Measurements from ENCODE around the gene DNTT.
"Not testable (repeated sequence)": the region's sequence is repeated elsewhere in the genome, so short reads cannot be mapped to it uniquely, and the experiment has no call there.

DNTT gene

DNA sequence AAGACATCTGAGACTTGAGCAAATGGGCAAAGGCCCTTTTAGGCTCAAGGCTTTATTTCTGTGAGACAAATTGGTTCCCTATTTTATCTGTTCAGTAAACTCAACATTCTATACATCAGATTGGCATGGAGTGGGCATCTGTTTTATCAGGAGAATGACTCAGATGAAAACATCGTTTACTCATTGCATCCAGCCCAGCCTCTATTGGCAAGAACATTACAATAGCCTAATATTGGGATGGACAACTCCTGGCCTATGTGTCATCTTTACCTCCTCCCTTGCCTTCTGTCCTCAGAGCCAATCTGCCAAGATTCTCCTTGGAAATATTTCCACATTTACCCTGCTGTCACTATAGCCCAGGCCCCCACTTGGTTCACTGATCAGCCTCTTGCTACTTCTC is 27.4 kb upstream of the DNTT start:
- no peak for DNase-seq

DNA sequence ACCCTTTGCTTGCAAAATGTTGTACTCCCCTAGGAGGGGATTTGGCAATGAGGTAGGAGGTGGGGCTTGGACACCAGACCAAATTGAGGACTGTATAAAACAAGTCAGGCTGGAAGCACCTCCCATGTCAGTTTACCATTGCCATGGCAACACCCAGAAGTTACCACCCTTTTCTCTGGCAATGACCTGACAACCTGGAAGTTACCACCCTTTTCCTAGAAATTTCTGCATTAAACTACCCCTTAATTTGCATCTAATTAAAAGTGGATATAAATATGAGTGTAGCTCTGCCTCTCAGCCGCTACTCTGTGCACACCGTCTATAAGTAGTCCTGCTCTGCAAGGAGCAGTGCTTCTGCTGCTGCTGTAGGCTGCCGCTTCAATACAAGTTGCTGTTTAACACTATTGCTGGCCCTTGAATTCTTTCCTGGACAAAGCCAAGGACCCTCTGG is 25.0 kb upstream of the DNTT start:
- no peak for DNase-seq

DNA sequence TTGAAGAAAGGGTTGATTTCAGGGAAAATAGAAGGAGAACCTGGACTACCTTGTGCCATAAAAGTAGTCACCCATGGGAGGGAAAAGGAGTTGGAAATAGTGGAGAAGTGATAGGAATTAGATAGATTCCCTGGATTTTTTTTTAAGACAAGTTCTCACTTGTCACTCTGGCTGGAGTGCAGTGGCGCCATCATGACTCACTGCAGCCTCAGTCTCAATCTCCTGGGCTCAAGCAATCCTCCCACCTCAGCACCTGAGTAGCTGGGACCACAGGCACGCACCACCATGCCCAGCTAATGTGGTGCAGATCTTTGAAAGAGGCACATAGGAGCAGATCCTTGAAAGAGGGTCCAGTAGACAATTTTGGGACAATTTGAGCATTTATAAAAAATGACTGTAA is 23.4 kb upstream of the DNTT start:
- no peak for DNase-seq

DNA sequence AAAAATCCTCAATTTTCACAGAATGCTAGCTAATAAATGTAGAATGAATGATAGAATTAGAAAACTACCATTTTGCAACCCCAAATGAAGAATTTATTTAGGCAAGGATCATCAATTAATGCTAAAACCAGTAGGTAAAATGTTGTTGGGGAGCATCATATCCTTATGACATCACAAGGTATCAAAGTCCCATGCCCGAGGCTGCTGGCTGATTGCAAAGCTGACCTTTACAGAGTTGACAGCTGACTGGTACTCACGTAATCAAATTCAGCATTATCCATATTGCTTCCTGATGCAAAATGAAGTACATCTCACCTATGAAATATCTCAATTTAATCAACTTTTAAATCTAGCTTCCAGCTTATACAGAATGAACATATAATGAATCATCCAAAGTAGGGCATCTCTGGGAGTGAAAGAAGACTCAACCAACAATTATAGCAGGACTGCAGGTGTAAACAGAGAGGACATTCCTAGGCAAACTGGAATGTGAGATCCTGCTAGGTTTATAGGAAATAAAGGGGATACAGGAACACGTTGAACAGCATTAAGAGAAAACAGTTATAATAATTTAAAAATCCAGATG is 22.7 kb upstream of the DNTT start:
- no peak for DNase-seq

DNA sequence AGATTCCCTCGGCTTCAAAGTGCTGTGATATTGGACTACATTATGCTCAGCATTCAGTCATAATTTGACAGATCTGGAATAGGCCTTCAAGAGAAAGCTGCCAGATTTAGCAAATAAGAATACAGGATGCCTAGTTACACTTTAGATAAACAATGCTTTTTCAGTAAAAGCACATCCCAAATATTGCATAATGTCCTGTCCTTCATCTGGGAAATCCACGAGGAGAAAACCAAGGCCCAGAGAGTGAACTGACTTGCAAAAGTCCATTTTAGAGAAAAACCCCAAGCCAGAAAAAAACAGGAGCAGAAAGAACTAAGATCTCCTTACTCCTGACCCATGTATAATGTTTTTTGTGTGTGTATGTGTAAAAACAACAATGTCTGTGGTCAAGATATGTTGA is 20.9 kb upstream of the DNTT start:
- no peak for DNase-seq

DNA sequence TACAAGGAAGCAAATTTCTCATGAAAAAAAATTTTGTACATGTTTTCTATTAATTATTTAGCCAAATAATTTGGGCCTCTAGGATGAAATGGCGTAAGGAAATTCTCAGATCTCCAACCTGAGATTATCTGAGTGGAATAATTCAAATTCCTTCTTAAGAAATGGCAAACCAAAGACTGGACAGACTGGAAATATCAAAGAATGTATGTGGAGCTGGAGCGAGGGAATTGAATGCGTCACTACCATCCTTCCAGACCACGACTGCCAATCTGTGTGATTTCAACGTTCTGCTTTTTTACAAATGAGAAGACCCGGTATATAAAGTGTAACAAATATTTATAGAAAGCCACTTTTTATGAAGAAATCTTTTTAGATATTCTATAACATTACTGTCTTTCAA is 20.5 kb upstream of the DNTT start:
- no peak for DNase-seq

DNA sequence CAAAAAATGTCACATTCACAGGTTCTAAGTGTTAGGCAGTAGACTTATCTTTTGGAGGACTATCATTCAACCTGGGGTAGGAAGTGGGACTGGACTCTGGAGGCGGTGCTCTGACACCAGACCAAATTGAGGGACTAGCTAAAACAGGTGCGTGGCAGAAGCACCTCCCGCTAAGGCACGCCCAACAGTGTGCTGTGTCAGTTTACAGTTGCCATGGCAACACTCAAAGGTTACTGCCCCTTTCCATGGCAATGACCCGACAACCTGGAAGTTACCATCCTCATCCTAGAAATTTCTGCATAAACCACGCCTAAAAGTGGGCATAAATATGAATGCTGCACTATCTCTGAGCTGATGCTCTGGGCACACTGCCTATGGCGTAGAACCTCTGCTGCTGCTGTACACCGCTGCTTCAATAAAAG is 18.9 kb upstream of the DNTT start:
- DNase-seq: no peak

DNA sequence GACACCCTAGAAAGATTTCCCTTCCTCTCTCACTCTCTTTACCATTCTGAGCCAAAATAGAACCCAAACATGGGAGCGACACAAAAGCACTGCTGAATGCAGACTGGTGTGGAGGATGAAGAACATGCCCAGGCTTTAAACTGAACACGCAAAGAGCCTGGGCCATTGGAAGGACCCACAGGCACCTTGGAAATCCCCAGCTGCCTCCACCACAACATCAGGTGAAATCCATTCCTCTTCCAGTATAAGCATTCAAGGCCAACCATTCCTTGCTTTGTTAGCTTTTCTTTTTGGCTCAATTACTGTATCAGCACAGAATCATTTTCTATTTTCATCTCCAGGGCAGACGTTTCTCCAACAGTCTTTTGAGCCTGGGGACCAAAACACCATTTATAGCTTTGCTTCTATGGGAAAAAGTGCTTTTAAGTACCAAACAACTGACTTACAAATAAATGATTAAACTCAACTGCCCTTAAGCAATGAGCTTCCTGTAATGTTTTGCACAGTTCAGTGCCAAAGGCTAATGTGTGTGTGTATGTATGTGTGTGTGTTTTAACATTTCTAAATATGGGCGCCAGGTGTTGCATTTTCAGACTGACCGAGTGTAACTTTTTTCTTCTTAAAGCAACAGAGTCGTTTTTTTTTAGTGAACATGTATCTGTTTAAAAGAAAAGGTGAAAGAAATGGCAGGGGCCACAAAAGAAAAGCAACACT is 16.7 kb upstream of the DNTT start:
- DNase-seq: no peak

DNA sequence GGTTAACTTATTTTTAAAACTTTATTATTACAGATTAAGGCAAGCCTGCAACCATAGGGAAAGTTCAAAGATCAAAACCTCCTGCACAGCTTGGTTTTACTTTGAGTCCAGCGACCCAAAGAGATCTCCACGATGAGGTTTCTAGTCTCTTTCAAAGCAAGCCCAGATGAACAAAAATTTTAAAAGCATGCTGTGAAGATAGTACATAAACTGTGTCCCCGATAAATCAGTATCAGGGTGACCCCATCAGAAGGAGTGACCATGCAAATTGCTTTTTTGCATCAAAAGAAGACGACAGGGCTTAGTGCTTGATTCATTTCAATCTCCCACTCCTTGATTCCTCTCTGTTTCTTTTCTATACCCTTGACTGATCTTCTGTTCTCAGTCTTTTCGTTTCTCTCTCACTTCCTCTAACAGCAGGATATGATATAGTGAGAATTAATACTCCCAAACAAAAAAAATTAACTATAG is 16.0 kb upstream of the DNTT start:
- DNase-seq: no peak

DNA sequence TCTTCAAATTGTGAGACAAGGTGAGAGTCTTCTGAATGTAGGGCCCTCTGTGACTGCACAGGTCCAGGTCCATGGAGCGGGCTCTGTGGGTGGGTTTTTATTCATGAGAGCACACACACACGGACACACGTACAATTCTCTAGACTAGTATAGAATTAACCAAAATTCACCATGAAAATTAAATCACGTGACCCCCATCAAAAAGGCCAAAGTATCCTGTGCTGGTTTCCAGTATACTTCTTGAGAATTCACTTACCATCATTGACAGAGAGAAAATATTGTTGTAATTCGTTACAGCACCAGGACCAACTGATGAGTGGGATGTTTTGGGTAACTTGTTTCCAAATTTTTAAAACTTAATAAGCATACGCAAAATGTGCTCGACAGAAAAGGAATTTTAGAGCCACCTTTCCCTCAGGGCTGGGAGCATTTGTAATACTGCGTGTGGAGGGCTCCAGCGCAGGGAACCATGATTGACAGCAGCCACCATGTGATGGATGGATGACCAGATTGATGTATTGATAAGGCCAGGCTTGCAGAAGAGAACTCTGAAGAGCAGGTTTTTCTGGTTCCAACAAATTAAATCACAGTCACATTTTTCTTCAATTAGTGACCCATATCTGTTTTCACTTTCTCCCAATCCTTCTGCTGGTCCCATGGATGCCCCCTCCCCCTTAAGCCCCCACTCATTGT is 14.9 kb upstream of the DNTT start:
- DNase-seq: no peak

DNA sequence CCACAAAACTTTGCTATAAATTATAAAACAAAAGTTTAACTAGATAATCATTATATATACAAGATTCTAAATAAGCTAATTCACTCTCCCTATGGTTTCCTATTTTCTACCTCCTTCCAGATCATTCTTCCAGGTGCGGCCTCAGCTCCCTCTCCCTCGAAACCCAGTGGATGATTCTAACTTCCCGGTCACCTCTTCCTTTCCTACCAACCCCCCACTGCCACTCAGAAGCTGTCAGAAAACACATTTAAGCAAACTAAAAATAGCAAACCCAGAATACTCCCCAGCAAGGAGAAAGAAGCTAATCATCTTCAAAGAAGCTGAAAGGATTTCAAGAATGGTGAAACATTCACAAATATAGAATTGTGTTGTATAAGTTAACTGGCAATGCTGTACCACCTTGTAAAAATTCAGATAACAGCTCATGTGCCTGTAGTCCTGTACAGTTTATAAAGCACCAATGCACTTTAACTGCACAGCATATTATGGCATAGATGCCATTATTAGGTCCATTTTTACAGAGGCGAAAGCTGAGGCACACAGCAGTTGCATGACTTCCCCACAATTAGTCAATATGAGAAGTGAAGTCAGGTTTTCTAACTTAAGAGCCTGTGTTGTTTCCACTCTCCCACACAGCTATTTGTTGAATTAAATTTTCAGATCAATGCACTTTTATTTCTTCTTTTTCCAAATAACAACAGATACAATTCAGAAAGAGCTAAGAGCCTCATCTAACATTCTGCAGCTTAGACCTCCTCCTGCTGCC is 13.7 kb upstream of the DNTT start:
- DNase-seq: no peak

DNA sequence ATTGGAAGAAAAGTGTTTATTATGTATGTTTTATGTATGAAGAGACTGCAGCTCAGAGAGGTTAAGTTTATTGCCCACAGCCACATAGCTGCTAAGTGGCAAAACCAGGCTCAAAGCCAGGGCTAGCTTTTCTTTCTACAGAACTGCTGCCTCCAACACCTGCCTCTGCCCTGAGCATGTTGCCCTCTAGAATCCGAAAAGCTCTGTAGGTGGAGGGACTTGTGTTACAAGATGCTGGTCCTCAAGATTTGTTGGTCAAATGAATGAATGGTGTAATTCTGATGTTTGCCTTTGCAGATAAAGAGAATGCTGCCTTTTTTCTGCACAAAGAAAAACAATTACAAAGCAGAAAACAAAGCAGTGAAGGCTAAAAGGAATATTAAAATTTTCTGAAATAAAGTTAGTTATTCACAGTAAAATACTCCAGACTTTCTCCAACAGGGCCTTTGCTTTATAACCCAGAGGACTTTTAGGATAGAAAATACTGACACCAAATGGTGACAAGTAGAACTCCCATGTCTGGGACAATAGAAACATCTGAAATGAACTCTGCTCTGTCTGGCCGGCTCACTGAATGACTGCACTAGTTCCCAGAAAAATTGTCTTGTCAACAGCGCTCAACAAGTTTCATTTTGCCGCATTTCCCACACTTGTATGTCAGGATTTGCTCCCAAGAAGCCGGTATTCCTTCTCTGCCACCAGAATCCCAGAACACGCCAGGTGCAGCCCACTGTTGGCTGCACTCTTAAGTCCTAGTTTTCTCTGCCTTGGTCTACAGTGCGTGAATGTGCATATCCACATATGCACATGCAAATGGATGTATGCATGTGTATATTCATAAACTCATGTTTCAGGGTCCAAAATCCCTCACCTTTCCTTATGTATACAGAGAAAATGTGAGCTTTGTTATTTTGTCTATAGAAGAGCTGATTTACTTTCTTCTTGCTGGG is 11.0 kb upstream of the DNTT start:
- DNase-seq: peak; percentile 31

DNA sequence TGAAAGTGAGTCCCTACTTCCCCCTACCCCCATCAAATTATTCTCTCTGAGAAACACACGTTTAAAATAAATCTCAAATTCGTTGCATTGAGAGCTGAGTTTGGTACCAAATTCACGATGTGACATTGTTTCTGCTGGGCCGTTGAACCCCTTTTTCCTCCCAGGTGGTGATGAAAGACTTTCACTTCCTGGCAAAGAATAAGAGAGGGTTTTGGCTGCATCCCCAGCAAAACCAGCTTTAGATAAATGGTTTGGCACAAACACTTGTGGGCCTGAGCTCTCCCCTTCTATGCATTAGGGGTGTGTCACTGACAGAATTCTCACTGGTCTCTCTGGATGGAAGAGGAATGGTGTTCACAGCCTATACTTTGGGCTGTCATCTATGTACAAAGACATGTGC is 8.8 kb upstream of the DNTT start:
- DNase-seq: no peak

DNA sequence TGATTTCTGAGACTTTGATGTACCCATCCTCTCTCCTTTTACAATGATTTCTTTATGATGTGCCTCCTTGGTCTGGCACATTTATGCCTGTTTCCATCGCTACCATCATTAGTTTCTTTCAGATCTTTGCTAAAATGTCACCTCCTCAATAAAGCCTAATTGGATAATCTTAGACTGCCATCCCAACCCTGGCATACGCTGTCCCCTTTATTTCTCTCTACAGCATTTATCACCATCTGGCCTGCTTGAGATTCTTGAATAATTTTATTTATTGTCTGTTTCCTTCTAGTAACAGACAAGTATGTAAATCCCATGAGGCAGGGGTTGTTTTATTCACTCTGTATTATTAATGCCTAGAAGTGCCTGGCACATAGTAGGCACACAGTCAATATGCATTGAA is 6.7 kb upstream of the DNTT start:
- DNase-seq: no peak

DNA sequence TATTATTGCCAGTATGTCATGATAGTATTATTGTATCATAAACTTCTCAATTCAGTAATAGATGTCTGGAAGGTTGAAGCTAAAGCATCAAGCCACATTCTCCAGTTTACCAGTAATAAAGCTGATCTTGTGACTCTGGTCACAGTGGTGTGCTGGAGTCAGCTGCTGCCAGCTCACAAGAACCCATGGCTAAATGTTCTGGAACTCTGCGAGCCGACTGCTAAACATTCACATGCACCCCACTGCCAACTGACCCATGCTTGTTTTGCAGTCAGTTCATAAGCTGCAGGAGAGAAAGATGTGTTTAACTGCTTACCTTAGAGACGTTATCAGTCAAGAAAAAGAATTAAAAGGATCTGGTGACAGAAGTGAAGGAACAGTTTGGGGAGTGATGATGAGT is 5.9 kb upstream of the DNTT start:
- DNase-seq: no peak

DNA sequence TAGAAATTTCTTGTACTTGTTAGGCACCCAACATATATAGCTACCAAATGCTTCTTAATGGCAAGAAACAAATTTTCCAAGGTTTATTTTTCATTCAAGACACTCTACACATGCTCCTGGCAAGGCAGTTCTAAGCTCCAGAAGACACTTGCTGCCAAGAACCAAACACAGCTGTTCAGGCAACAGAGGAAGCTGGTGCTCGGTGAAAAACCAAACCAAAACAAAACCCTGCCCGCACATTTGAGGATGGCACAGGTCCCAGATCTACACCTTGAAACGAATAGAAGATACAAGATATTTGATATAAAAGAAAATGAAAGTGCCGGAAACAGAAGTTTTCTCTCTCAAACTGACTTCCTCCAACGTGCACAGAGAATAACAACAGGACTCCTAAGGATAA is 4.9 kb upstream of the DNTT start:
- no peak for DNase-seq

DNA sequence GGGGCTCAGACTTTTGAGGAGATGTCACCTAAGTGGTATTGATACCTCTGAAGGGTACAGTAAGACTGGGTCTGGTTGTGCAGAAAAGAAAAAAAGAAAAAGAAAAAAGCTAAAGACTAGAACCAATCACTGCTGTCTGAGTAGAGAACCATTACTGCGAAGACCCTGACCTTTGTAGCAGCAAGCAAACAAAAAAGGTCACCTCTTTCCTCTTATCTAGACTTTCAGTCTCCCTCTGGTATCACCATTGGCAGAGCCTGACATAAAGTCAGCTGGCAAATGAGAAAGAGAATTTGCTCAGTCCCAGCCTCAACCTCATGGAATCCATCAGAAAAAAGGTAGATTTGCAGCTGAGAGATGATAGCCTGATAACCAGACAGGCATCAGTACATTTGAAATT is 2.6 kb upstream of the DNTT start:
- no peak for DNase-seq

DNA sequence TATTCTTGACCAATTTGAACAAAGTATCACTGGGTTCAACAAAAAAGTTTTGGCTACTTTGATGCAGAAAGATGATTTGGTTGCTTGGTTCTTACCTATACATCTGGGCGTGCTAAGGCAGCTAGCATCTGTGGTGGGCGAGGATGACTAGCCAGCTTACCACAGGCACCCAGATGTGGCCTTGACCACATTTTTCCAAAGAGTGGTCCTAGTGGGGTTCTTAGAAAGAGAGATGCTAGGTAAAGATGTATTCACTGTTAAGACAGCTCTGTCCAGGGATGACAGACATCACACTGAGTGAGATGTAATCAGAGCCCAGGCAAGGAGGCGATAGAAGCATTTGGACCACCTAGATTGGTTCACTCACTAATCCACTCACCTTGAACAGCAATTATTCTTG is 785 bp downstream of the DNTT start:
- DNase-seq: no peak

DNA sequence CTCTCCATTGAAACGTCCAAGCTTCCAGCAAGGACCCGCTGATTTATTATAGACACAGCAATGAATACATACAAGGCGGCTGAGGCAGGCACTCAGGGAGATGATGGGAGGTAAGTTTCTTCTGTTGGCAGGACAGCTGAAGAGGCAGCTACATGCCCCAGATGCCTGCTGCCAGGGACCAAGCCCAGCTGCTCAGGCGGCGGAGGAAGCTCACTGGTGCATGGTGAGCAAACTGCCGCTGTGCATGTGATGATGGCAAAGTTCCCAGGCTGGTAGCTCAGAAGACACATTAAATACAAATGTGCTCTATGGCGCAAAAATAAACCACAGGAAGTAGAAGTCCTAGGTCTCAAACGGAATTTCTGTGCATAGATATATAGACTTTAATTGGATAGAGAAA is 2.3 kb downstream of the DNTT start:
- peak; percentile 94 for DNase-seq

DNA sequence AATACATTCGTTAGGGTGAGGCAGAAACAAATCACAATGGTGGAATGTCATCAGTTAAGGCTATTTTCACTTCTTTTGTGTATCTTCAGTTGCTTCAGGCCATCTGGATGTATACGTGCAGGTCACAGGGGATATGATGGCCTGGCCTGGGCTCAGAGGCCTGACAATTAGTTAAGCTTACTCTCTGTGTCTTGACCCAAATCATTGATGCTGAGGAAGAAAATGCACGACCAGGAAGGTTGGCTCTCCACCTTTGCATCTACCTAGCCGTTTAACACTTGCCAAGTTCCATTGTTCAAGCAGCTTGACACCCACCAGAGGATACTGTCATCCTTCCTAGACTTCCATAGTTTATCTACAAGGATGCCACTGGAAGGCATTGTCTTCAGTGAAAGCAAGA is 4.6 kb downstream of the DNTT start:
- not testable (repeated sequence) for DNase-seq

DNA sequence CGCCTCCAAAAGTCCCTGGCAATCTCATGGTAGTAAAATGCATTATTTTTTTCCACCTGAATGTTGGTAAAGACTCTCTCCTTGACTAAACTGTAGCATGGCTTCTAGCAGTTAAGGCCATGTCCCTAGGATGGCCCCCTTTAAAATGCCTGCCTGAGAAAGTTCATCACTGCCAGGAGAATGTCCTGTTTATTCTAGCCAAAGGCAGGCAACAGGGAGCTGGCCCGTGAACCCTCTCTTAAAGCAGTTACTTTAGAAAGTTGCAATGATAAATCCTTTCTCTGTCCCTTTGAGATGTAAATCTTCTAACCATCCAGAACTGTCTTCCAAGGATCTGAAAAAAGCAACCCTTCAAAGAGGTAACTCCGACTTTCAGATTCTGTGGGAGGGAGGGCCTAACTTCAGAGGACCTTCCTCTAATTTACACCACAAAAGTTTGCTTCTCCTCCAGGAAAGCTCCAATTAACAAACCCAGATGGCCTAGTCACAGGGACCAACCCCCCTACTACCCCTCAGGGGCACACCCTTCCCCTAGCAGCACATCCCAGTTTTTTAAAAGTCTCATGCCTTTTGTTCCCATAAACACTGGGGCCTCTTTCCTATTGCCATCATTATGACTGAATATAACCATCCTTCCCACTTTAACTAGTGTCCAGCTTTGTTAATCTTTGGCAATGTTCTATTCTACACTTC is 5.5 kb downstream of the DNTT start:
- DNase-seq: no peak

DNA sequence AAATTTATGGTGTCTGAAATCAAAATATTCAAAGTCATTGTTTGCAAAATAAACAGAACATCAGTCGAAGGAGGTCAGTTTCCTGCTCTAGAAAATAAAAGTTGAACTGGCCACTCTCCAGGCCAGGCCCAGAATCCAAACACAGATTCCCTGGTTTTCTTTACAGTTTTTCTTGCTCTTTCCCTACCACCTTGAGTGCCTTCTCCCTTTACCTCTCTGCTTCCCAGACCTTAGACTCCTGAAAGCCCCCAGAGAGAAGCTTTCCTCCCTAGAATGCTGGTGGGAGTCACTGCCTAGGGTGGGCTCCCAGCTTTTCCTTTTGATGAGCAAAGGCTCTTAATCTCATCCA is 6.1 kb downstream of the DNTT start:
- DNase-seq: no peak

Measured in NCI-H1694 (cell line).